ENCODE data around the gene ARMH3.

Gene ARMH3

GRCh38 chr10:101892782-101893391 is 163.1 kb downstream of the ARMH3 start:
- no peak for DNase-seq

- peak; percentile 35 for DNase-seq
Observed at GRCh38 chr10:101889256-101890210, 166.4 kb downstream of the ARMH3 start.

- DNase-seq, result no peak
Observed at GRCh38 chr10:101888251-101888949, 167.6 kb downstream of the ARMH3 start.

- DNase-seq, result no peak
Observed at GRCh38 chr10:101887775-101888174, 168.2 kb downstream of the ARMH3 start.

- DNase-seq, result no peak
Observed at GRCh38 chr10:101886521-101887312, 169.3 kb downstream of the ARMH3 start.

- DNase-seq, result no peak
Observed at GRCh38 chr10:101881036-101881774, 174.8 kb downstream of the ARMH3 start.

- DNase-seq, result no peak
Observed at GRCh38 chr10:101880232-101880573, 175.8 kb downstream of the ARMH3 start.

GRCh38 chr10:101879456-101880231 is 176.3 kb downstream of the ARMH3 start:
- DNase-seq, result no peak

- DNase-seq, result no peak
Observed at GRCh38 chr10:101878869-101879268, 177.1 kb downstream of the ARMH3 start.

GRCh38 chr10:101875068-101875688 is 180.8 kb downstream of the ARMH3 start:
- no peak for DNase-seq

GRCh38 chr10:101874252-101874651 is 181.7 kb downstream of the ARMH3 start:
- no peak for DNase-seq

- DNase-seq, result no peak
Observed at GRCh38 chr10:101867931-101868330, 188.0 kb downstream of the ARMH3 start.

GRCh38 chr10:101859530-101859929 is 196.4 kb downstream of the ARMH3 start:
- no peak for DNase-seq

- DNase-seq, result no peak
Observed at GRCh38 chr10:101858723-101859500, 197.1 kb downstream of the ARMH3 start.

GRCh38 chr10:101857802-101858476 is 198.0 kb downstream of the ARMH3 start:
- DNase-seq, result no peak

- no peak for DNase-seq
Observed at GRCh38 chr10:101856626-101857025, 199.3 kb downstream of the ARMH3 start.

- DNase-seq, result no peak
Observed at GRCh38 chr10:101851411-101852116, 204.4 kb downstream of the ARMH3 start.

GRCh38 chr10:101850749-101851148 is 205.2 kb downstream of the ARMH3 start:
- DNase-seq, result no peak

GRCh38 chr10:101848894-101849351 is 207.1 kb downstream of the ARMH3 start:
- DNase-seq, result no peak

Measured in NK-92 treated with Interleukin-12 subunit alpha and Interleukin-12 subunit beta, amount 100 ng/mL, for 24 hours (cell line).